HK-2 (cell line): ENCODE measurements around the gene PERP.
"Not testable (repeated sequence)": the region's sequence is repeated elsewhere in the genome, so short reads cannot be mapped to it uniquely, and the experiment has no call there.

ENCODE experiments used
- DNase-seq: peaks from one replicate; pipeline ENCODE4 v3.0.0-alpha.2; 2018; ENCODE audit not compliant: unreplicated experiment

Gene PERP

GRCh38 chr6:138107078-138107751 is at the start of gene PERP:
Gene PERP (minus strand): TSS chr6:138107419. CDS start chr6:138107340, 79 bp downstream.
- peak; percentile 68 for DNase-seq

DNA sequence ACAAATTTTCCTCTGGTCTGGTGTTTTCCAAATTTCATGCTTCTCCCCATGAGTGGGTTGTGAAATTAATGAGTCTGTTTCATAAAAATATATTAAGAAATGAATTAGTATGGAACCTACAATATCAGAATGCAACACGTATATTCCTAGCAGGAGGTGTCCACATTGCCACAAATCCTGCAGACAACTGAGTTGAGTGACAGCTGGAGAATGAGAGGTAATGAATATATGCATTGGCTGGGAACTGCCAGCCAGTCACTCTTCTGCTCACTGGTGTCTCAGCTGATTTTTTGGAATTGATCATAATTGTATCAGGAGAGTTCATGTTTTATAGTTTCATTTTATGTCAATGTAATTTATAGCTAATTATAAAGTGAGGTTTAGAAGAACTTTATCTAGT is 48.2 kb upstream of the PERP start:
- no peak for DNase-seq

- no peak for DNase-seq
Observed at GRCh38 chr6:138146544-138146943, 39.3 kb upstream of the PERP start.

GRCh38 chr6:138145402-138145801 is 38.2 kb upstream of the PERP start:
- DNase-seq: no peak

DNA sequence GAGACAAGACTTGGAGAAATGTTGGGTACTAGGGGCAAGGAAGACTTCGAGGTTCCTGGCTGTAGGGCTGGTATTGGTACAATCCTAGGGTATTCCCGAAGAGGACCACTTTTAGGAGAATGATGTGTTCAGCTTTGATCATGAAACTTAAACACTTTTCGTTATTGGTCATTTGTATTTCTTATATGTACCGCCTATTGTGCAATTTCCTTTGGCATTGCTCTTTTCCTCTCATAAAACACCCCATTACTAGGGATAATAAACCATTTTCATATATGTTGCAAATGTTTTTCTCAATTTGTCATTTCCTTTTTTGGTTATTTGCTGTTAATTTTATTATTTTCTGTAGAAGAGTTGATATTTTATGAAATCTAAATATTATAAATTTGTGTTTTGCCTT is 35.6 kb upstream of the PERP start:
- DNase-seq: no peak

DNA sequence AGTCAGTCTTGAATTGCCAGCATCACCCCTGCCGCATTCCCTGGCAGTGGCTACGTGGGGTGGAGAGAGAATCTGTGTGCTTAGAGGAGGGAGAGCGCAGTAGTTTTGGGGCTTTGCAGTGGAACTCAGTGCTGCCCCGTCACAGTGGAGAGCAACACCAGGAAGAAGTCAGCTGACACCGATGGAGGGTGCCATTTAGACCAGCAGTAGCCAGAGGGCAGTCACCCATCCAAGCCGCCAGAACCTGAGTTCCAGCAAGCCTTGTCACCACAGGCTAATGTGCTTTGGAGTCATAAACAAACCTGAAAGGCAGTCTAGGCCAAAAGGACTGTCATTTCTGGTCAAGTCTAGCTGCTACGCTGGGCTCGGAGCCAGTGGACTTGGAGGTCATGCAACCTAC is 22.0 kb upstream of the PERP start:
- no peak for DNase-seq

GRCh38 chr6:138128096-138128495 is 20.9 kb upstream of the PERP start:
- no peak for DNase-seq

DNA sequence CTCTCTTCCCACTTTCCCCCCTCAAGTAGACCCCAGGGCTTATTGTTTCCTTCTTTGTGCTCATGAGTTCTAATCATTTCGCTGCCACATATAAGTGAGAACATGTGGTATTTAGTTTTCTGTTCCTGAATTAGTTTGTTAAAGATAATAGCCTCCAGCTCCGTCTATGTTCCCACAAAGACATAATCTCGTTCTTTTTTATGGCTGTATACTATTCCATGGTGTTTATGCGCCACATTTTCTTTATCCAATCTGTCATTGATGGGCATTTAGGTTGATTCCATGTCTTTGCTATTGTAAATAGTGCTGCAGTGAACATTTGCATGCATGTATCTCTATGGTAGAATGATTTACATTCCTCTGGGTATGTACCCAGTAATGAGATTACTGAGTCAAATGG is 16.9 kb upstream of the PERP start:
- DNase-seq: no peak

DNA sequence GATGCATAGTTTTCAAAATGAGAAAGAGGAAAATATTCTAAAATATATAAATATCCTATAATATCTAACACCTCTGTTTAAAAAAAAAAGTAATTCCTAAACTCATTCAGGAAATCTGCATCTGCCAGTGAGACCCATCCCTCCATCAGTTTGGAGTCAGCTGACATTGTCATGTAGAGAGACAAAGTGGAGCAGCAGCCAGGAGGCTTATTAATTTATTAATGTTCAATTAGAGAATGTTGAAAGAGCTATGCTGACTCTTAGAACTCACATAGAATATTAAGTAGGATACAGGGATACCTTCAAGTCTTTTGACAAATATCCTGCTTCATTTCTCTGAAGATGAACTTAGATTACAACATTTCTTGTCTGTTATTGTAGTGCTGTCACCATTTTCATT is 12.8 kb upstream of the PERP start:
- no peak for DNase-seq

DNA sequence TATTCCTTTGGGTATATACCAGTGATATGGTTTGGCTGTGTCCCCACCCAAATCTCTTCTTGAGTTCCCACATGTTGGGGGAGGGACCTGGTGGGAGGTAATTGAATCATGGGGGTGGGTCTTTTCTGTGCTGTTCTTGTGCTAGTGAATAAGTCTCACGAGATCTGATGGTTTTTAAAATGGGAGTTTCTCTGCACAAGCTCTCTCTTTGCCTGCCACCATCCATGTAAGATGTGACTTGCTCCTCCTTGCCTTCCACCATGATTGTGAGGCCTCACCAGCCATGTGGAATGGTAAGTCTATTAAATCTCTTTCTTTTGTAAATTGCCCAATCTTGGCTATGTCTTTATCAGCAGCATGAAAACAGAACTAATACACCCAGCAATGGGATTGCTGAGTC is 12.0 kb upstream of the PERP start:
- not testable (repeated sequence) for DNase-seq

DNA sequence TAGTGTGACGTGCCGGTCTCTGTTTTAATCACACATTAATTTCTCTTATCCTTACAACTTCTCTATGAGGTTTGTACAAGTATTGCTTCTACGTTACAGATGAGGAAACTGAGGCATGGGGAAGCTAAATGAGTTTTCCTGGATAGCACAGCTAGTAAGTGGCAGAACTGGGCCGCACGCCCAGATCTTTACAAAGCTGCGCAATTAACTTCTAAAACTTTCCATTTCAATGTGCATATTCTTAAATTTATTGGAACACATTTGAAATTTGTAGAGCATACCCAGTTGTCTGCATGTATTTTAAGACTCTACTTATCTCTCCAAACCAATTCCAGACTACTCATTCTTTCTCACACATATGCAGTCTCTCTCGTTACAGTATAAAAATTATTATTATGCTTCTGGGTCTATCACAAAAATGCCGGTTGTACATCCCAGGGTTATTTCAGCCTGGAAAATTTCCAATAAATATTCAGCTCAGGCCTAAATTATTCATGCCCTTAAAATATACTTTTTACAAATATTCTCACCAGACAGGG is 10.2 kb upstream of the PERP start:
- DNase-seq: no peak

- no peak for DNase-seq
Observed at GRCh38 chr6:138116661-138116999, 9.4 kb upstream of the PERP start.

- DNase-seq: peak; percentile 18
Observed at GRCh38 chr6:138115877-138116660, 8.8 kb upstream of the PERP start.

GRCh38 chr6:138115201-138115600 is 8.0 kb upstream of the PERP start:
- DNase-seq: no peak

- no peak for DNase-seq
Observed at GRCh38 chr6:138113588-138114210, 6.5 kb upstream of the PERP start.

DNA sequence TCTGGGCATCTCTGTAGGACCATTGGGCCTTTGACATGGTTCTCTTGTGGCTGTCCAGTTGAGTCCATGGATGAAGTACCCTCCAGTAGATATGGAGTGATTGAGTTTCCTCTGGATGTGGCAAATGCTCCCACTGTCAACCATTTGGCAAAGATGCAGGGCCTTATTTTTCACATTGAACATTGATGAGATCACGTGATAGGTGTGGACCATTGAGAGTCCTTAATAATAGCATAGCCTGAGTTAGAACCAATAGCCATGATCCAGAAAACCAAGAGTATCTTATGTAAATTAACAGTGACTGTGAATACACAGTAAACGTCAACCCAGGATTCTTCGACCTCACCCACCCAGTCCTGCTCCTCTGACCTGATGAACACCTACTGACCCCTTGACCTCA is 3.0 kb upstream of the PERP start:
- DNase-seq: no peak

GRCh38 chr6:138109042-138109997 is 2.1 kb upstream of the PERP start:
- DNase-seq: peak; percentile 64

GRCh38 chr6:138107752-138108592 is 753 bp upstream of the PERP start:
- no peak for DNase-seq

GRCh38 chr6:138106665-138107077 is 548 bp downstream of the PERP start:
- DNase-seq: no peak

- DNase-seq: no peak
Observed at GRCh38 chr6:138105880-138106664, 1.1 kb downstream of the PERP start.
